Glomerular visceral epithelial cell (primary cell): ENCODE data around the gene SYF2.

ENCODE experiments used
- DNase-seq: peaks from one replicate; pipeline ENCODE4 v3.0.0-alpha.2; 2016; ENCODE audit errors: extremely low spot score

SYF2 gene

GRCh38 chr1:25184001-25184762 is 48.1 kb downstream of the SYF2 start:
- no peak for DNase-seq

DNA sequence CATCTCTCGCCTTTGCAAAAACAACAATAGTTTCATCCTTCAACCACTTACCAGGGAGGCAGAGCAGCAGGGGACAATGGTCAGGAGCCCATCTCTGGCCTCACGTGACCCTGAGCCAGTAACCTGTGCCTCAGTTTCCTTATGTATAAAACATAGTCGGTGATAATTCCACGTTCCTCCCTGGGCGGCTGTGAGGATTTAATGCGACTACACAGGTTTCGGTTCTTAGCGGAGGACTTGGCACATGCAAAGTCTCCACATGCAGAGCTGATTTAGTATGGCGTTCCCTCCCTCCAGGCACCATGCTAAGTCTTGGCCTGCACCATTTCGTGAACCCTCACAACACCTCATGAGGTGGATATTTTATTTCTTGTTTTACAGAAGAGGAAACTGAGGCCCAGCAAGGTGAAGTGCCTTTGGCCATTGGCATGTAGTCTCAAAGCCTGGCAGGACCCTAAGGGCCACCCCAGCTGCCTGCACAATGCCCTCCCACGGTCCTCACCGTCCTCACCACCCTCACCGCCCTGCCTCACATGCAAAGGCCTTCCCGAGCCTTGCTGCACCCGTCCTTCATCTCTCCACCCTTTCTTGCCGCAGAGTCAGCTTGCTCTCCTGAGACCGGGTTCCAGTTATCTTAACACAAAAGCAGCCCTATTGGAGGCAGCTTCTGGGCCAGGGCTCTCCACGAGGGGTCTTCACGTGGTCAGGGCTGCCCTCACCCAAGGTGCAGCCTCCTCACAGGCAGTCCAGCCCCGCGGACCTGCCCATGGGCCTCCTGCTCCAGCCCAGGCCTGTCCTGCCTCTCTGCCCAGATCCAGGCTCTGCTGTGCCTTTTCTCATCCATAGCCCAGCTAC is 48.9 kb downstream of the SYF2 start:
- DNase-seq: no peak

DNA sequence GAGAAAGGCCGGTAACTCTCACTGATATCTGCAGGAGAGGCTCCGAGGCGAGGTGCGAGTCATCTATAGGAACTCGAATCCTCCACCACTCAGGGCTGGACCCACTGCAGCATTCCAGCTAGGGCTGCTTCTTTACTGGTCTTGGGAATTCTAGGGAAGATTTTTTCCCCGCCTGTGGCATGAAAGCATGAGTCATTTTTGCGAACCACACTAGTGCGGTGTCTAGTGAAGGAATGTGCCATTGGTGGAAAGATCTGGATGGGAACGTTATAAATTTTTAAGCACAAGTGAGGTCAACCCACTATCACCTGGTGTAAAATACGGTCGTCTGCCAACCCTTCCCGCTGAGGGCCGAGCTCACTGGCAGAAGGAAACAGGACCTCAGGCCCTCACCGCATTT is 49.7 kb downstream of the SYF2 start:
- DNase-seq: peak; percentile 82

- no peak for DNase-seq
These were observed 51.3 kb downstream of the SYF2 start for GRCh38 chr1:25180996-25181395.

- no peak for DNase-seq
These were observed 53.3 kb downstream of the SYF2 start for GRCh38 chr1:25178917-25179561.

DNA sequence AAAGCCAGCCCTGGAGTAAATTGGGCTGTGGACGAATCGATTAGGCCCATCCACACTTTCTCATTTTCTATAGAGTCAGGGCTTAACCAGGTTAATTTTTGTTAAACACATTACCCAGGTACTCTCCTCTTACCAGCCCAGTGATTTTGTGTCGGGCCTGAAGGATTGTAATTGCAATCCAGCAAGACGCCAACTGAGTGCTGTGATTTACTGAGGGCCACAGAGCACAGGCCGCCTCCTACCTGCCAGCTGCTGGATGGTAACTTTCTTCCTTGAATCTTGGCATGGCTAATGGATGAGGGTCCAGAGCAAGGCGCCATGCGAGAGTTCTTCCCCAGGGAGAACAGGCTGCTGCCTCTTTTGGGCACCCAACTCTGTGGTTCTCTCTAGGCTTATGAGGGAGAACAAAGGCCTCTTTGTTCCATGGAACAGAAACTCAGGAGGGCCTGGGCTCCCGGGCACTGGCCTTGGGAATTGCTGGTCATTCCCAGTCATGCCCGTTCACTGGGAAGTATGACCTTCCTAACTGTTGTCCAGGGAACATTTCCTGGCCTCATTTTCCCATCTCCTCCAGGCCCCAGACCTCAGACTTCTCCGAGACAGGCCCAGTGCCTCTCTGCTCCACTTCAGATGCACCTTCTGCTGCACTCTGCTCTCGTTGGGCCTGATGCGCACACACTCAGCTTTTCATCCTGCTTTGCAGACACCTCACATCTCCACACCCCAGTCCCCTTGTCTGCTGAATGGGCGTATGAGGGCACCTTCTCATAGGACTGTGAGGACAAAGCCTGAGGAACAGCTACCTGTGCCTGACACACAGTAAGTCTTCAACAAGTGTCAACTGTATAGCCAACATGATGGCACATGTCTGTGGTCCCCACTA is 57.3 kb downstream of the SYF2 start:
- DNase-seq: no peak

DNA sequence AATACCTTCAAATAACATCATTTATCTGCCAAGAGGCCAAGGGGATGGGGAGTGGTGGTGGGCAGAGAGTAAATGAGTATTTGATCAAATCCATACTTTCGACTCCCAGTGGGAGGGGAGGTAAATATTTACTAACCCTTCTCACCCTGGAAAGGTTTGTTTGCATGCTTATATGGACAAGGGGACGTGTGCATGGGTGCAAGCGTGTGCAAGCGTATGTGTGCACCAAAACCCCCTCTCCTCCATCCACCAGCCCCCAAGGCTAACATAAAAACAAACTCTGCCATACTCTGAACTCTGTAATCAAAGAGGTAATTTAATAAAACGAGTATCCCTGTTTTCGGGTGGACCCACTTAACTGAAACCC is 58.0 kb downstream of the SYF2 start:
- DNase-seq: no peak

DNA sequence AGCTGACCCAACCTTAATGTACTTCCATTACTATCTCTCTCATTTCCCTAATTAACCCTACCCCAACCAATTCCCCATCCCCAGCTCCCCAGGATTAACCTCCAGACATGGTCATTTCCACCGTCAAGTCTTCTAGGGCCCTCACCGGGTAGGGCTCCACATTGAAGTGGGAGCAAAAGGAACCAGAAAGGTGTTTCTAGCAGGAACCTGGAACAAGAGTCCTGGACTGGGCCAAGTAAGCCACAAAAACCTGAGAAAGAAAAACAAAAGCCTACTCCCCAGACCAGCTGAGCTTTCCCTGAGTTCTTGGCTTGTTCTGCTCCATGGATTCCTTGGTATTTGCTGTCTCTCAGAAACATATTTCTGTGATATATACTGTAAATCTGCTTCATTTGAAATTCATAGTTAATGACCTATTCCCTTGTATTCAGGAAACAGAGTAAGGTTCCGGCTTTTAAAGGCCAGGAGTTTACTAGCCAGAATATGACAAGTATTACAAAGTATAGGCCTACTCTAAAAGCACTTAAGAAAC is 58.4 kb downstream of the SYF2 start:
- DNase-seq: peak; percentile 66
